Breast epithelium (tissue), 3 donors: ENCODE results near the gene EN1.

Experiments used
- CTCF ChIP-seq, 3 donors: fragments of 450-650 bp; IDR thresholded peaks; one replicate each; pipeline ENCODE4 v1.5.1; 2016 to 2017; ENCODE audit warnings: antibody characterized with exemption in 3 of 3, mild to moderate bottlenecking in 3 of 3, moderate library complexity in 3 of 3
- POLR2A ChIP-seq: fragments of 450-650 bp; IDR thresholded peaks from one replicate; pipeline ENCODE4 v1.6.1; 2016; ENCODE audit warnings: antibody characterized with exemption, mild to moderate bottlenecking, moderate library complexity

GRCh38 chr2:118846442-118846952, 951 bp downstream of the EN1 start:
- TF ChIP-seq POLR2A = no peak
- TF ChIP-seq CTCF (IDR thresholded peaks at IDR 0.05) = no peak
